GM18870 (cell line): Measurements from ENCODE around the gene JUP.

Experiments
- ATAC-seq: cut with Tn5 transposase; IDR thresholded peaks from one replicate; pipeline ENCODE4 v1.9.1; 2021; ENCODE audit warnings: moderate library complexity; ENCODE audit not compliant: unreplicated experiment

The JUP gene

DNA sequence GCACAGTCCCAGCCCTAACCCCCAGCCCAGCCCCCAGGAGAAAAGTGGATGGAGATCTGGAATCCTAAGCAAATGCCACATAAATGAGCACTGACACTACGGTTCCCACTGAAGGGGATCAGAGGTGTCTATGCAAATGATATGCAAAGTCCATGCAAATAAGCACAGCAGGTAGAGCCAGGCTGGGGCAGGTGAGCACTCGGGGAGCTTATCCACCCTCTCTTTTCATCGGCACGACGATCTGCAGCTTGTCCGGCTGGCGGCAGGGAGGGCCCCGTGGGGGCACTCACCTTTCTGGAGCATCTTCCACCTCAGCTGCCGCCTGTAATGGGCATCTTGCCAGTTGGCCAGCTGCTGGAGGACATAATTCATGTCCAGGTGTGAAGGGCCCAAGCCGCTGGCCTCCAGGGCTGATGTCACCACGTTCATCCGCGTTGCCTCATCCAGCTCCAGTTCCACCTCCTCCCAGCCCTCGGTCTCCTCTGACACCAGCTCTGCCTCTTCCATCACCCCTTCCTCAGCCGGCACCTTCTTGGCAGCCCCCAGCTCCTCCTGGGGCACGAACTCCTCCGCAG, 61.9 kb downstream of the JUP start:
- no peak for ATAC-seq

DNA sequence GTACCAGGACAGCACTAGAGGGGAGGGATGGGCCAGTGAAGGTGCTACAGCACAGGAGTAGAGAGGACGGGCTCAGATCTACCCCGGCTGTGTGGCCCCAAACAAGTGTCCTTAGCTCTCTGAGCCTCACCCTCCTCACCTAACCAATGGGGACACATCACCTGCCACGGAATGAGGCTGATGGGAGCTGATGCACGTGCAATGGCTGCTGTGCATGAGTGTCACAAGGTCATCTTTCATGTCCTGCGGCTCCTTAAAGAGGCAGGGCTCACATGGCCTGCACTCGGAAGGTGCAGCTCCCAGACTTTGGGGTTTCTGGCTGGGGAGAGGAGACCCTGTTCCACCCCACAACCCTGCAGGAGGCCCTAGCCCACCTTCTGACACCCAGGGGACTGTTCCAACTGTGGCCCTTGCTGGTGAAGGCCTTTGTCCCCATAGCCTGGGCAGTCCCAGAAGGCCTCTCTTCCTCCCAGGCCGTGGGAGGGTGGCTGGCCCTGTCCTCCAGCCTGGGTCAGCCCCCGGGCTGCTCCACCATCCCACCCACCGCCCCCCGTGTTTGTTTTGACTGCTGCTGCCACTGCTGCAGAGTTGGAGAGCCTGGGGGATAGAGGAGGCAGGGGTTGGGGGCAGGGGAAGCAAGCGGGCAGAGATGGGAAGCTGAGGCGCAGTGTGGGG, 62.6 kb downstream of the JUP start:
- ATAC-seq = no peak

DNA sequence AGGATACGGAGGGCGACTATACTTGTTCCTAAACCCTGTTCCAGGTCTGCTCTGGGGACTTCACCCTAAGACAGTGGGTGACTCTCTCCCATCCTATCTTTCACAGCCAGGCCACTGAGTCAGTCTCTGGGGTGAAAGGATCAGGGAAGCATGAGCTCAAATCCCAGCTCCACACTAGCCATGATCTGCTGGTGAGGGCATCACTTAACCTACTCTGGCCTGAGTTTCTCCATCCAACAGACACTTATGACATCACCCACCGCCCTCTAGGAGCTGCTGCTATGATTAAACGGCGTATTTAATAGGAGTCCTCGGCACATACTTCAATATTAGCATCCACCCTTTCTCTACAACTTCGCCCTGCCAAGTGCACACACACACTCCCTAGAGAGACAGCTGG, 64.3 kb downstream of the JUP start:
- no peak for ATAC-seq

DNA sequence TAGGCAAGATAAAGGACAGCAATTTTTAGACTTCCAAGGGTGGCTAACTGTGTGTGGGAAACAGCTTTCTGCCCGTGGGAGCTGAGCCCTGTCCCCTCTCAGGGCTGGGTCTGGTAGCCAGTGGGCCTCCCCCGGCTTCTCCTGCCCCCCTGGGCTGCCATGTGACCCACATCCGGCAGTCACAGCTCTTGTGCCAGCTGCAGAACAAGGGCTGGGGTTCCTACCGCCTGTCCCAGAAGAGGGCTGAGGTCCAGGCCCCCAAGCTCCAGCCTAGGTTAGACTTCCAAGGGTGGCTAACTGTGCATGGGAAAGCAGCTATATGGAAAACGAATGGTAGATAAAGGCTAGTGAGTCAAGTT, 68.2 kb downstream of the JUP start:
- ATAC-seq = no peak

DNA sequence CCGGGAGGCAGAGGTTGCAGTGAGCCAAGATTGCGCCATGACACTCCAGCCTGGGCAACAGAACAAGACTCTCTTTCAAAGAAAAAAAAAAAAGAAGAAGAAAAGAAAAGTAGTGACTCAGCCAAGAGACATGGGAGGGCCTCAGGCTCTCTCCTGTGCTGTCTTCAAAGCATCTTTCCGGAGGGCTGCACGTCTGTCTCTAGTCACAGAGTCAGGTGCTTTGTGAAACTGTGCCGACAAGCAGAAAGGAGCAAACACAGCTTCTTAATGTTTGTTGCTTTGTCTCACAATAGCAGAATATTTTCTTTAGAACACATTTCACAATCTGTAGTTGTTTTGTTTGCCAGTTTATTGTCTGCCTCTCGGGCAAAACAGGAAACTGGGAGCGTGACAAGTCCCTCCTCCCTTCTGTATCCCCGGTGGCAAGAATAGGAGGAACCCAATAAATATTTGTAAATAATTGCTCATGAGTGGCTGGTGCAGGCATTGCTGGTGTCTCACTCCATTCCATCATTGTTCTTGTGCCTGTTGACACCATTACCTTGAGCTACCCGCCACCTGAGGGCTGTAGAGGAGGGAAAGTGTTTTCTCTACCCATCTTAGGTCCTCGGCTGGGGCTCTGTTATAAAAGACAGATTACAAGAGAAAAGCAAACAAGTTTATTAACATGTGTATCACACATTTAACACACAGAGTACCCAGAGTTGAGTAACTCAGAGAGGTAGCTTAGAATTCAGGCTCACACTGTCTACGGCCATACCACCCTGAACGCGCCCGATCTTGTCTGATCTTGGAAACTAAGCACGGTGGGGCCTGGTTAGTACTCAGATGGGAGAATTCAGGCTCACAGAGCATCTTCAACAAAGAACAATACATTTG, 68.9 kb downstream of the JUP start:
- ATAC-seq = no peak

DNA sequence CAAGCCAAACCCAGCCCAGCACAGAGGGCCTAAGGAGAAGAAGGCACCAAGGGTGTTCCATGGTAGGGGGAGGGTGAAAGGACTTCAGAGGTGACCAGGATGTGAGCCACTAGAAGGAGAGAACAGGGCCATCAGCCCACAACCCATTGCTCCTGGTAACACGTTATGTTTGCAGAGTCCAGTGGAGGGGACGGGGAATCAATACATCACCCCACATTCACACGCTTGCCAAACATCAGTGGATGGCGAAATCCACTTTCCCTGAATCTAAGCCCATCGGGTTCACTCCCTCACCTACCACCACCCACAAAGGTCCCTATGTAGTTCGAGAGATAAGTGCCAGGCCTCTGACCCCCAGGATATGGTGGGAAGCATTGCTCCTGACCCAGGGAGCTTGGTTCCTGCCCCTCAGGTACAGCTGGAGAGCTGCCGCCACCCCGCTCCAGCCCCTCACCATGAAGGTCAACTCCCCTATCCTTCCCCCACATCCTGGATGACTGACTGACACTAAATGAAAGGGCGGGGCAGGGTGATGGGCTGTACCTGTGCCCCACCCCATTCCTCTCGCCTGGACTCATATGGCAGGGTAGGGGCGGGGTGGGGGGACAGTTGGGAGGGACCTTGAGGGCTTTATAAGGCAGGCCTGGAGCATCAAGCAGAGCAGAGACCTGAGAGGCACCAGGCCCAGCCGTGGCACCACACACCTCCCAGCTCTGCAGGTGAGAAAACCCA, 74.7 kb downstream of the JUP start, which contains the start of gene GAST:
Gene GAST (plus strand): TSS at position 663 of the 732 bp plus-strand sequence. CDS start 3,106 bp downstream, outside the sequence.
- no peak for ATAC-seq

DNA sequence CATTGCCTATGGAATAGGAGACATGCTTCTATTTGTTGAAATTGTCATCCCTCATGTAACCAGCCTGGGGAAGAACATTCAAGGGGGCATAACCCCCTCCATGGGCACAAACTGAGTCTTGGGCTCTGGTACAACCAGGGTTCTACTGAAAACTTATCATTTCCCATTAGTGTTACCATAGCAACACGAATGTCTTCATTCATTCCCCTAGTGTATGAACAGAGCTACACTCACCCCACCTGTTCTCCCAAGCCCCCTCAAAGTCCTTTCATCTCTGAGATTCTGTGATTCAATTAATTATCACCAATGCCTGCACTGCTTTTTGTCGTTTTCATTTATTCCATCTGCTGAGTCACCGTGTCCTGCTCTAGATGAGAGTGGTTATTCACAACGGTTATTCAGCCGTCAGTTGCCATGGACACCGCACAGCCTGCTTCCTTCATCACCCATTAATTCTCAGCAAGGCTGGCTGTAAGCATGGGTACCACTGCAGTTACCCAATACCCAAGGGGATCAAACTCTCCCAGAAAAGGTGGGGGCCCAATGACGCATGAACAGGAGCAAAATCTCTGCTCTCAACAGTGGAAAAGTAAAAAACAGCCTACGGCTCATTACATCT, 75.9 kb downstream of the JUP start:
- ATAC-seq = no peak

DNA sequence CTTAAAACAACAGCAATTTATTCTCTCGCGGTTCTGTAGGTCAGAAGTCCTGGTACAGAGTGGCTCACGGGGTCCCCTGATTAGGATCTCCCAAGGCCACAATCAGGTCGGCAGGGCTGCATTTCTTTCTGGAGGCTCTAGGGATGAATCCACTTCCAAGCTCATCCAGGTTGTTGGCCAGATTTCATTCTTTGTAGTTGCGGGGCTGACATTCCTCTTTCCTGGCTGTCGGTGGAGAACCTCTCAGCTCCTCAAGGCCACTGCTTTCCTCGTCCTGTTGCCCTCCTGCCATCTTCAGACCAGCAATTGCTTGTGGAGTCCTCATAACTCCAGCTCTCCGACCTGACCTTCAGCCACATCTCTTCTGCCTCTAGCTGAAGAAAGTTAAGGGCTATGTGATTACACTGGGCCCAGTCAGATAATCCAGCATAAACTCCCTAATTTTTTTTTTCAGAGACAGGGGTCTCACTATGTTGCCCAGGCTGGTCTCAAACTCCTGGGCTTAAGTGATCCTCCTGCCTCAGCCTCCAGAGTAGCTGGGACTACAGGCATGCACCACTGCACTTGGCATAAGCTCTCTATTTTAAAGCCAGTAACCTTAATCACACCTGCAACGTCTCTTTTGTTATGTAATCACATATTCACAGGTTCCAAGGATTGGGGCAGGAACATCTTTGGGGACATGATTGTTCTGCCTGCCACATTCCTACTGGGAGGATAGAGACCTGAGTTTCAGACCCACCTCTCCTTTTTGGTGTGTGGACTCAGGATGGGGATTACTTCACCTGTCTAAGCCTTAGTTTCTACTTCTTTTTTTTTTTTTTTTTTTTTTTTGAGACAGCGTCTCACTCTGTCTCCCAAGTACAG, 78.5 kb downstream of the JUP start:
- no peak for ATAC-seq

DNA sequence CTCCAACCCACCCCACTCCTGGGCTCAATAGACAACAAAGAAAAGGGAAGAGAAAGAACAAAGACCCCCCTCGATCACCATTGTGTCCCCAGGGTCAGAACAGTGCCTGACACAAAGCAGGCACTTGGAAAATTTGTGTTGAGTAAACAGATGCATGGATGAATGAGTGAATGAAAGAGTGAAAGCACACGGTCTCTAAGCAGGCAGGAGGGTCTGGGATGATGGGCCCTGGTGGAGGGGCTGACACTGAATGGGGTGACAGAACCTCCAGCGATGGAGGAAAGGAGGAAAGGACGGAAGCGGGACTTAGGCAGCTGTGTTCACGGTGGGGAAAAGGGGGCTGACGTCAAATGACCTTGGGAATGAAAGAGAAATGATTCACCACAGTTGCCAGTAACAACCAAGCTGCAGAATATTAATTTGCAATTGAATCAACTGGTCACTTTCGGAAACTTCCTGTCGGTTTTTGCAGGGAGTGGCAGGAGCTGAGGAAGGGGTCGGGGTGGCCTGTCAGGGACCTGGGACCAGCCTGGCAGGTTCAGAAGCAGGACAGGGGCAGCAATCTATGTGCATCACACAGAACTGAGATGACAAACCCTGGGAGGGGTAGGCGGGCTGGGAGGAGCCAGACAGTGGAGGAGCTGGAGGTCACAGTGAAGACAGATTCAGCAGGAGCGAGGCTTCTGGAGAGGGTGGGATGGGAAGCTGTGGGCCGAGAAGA, 81.1 kb downstream of the JUP start:
- no peak for ATAC-seq
